DOHH2 (cell line): ENCODE measurements around the gene MEFV.

Source experiments
- H3F3A ChIP-seq: fragments of 200-600 bp; sonication (generic), shearing (Covaris generic); 2 replicates; pipeline ENCODE4 v1.6.0; 2016; ENCODE audit warnings: antibody characterized with exemption, mild to moderate bottlenecking; ENCODE audit not compliant: control insufficient read depth, insufficient read depth
- H3K27ac ChIP-seq: fragments of 200-600 bp; sonication (generic); 2 replicates; pipeline ENCODE4 v1.5.1; 2014; ENCODE audit warnings: low read depth, mild to moderate bottlenecking, low read length, moderate library complexity
- H3K27me3 ChIP-seq: fragments of 200-600 bp; sonication (generic); 2 replicates; pipeline ENCODE4 v1.6.1; 2014; ENCODE audit warnings: mild to moderate bottlenecking, low read length, mixed read lengths; ENCODE audit not compliant: control insufficient read depth
- H3K36me3 ChIP-seq: fragments of 200-600 bp; sonication (generic); 2 replicates; pipeline ENCODE4 v1.6.1; 2014; ENCODE audit warnings: mild to moderate bottlenecking, low read length, moderate library complexity, mixed read lengths; ENCODE audit not compliant: control insufficient read depth
- H3K4me1 ChIP-seq: fragments of 200-600 bp; sonication (generic); 2 replicates; pipeline ENCODE4 v1.6.1; 2014; ENCODE audit warnings: mild to moderate bottlenecking, low read length, mixed read lengths; ENCODE audit not compliant: control insufficient read depth
- H3K4me2 ChIP-seq: fragments of 200-600 bp; sonication (generic); 2 replicates; pipeline ENCODE4 v1.6.0; 2014; ENCODE audit warnings: mild to moderate bottlenecking, low read length, moderate library complexity
- H3K4me3 ChIP-seq: fragments of 200-600 bp; sonication (generic); 2 replicates; pipeline ENCODE4 v1.5.1; 2014; ENCODE audit warnings: mild to moderate bottlenecking, low read length, mixed read lengths
- H3K79me2 ChIP-seq: fragments of 200-600 bp; sonication (generic); 2 replicates; pipeline ENCODE4 v1.6.1; 2014; ENCODE audit warnings: mild to moderate bottlenecking, low read length, mixed read lengths; ENCODE audit not compliant: control insufficient read depth
- H3K9me2 ChIP-seq: fragments of 200-600 bp; sonication (generic); replicated peaks from 2 replicates; pipeline ENCODE4 v1.6.1; 2014; ENCODE audit warnings: mild to moderate bottlenecking, low read length, mixed read lengths; ENCODE audit not compliant: control insufficient read depth
- H3K9me3 ChIP-seq: fragments of 200-600 bp; sonication (generic); 2 replicates; pipeline ENCODE4 v1.6.1; 2014; ENCODE audit warnings: antibody characterized with exemption, low read length, mixed read lengths; ENCODE audit not compliant: control insufficient read depth, insufficient read depth
- H4K20me1 ChIP-seq: fragments of 200-600 bp; sonication (generic); 2 replicates; pipeline ENCODE4 v1.6.0; 2014; ENCODE audit warnings: low read depth, mild to moderate bottlenecking, antibody characterized with exemption, low read length, moderate library complexity; ENCODE audit not compliant: control insufficient read depth, insufficient read depth
- CTCF ChIP-seq: fragments of 200-600 bp; sonication (generic); IDR thresholded peaks from one replicate; pipeline ENCODE4 v1.5.1; 2014; ENCODE audit warnings: antibody characterized with exemption, mild to moderate bottlenecking, low read depth, low read length; ENCODE audit not compliant: poor library complexity, severe bottlenecking
- EZH2phosphoT487 ChIP-seq: fragments of 200-600 bp; sonication (generic); IDR thresholded peaks from 2 replicates; pipeline ENCODE4 v1.6.1; 2017; ENCODE audit warnings: borderline replicate concordance, mild to moderate bottlenecking, antibody characterized with exemption, low read length, moderate library complexity, mixed read lengths

Gene MEFV

DNA sequence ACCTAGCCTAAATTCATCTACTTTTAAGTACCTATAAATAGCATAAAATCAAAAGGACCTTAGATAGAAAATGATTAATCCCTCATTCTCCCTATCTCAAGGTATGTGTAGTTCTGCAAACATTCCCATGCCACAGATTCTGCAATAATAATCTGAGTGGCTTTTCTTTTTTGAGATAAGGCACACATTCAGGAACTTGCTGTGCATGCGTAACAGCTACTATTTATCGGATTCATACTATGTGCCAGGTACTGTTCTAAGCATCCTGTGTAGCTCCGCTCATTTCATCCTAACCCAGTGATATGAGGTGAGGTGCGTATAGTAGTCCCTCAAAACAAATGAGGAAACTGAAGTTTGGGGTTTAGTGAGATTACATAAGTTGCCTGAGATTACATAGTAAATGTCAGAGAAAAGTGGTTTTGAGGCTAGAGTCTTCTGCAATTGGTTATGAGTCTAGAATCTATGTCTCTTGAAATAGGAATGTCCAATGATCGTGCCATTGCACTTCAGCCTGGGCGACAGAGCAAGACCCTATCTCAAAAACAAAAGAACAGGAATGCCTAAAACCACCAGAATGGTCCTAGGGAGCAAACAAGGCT, 24.9 kb upstream of the MEFV start:
- no peak overlapping the region for H3K27ac ChIP-seq
- no peak for TF ChIP-seq CTCF
- no peak for TF ChIP-seq EZH2phosphoT487
- no peak overlapping the region for H3K4me3 ChIP-seq
- no peaks in the 10 kb centered on the region for H3K9me2 ChIP-seq
- peaks cover 29% of the 10 kb centered on the region for H3K36me3 ChIP-seq
- H3K27me3 ChIP-seq: peaks cover 11% of the 10 kb centered on the region
- H3K4me2 ChIP-seq: no peak overlapping the region
- peaks cover 24% of the 10 kb centered on the region for H3K4me1 ChIP-seq
- peaks cover 31% of the 10 kb centered on the region for H3K79me2 ChIP-seq
- H3K9me3 ChIP-seq: peaks cover 24% of the 10 kb centered on the region
- no peaks in the 10 kb centered on the region for H4K20me1 ChIP-seq
- no peaks in the 10 kb centered on the region for H3F3A ChIP-seq

GRCh38 chr16:3276679-3277078, 20.2 kb upstream of the MEFV start:
- peaks cover 5% of the 10 kb centered on the region for H3K4me1 ChIP-seq
- H3K36me3 ChIP-seq: no peaks in the 10 kb centered on the region
- H3K27ac ChIP-seq: no peak overlapping the region
- H4K20me1 ChIP-seq: no peaks in the 10 kb centered on the region
- H3K79me2 ChIP-seq: no peaks in the 10 kb centered on the region
- H3F3A ChIP-seq: no peaks in the 10 kb centered on the region
- TF ChIP-seq CTCF (no peak), EZH2phosphoT487 (no peak)
- peaks cover 12% of the 10 kb centered on the region for H3K27me3 ChIP-seq
- no peak overlapping the region for H3K4me2 ChIP-seq
- no peak overlapping the region for H3K4me3 ChIP-seq
- no peaks in the 10 kb centered on the region for H3K9me2 ChIP-seq
- H3K9me3 ChIP-seq: 0 out of 2 replicates have a peak, but pooled peaks cover 5% of the 10 kb centered on the region

GRCh38 chr16:3274947-3275346, 18.5 kb upstream of the MEFV start:
- no peak overlapping the region for H3K27ac ChIP-seq

More at GRCh38 chr16:3274947-3275346, 18.5 kb upstream of the MEFV start:
- no peak for TF ChIP-seq CTCF
- no peak for TF ChIP-seq EZH2phosphoT487
- H3F3A ChIP-seq: no peaks in the 10 kb centered on the region
- no peaks in the 10 kb centered on the region for H4K20me1 ChIP-seq
- H3K4me1 ChIP-seq: peaks cover 5% of the 10 kb centered on the region
- H3K79me2 ChIP-seq: no peaks in the 10 kb centered on the region
- H3K36me3 ChIP-seq: no peaks in the 10 kb centered on the region
- no peak overlapping the region for H3K4me3 ChIP-seq
- H3K9me2 ChIP-seq: no peaks in the 10 kb centered on the region
- H3K9me3 ChIP-seq: no peaks in the 10 kb centered on the region
- no peak overlapping the region for H3K4me2 ChIP-seq
- H3K27me3 ChIP-seq: peaks cover 12% of the 10 kb centered on the region
